HL-60 (cell line): ENCODE data around the gene FGFR4.

Experiments used
- GABPA ChIP-seq: IDR thresholded peaks from 2 replicates; pipeline ENCODE4 v1.6.1; 2012; ENCODE audit warnings: low read depth
- POLR2AphosphoS5 ChIP-seq: IDR thresholded peaks from 2 replicates; pipeline ENCODE4 v1.6.1; 2012; ENCODE audit warnings: low read depth
- SPI1 ChIP-seq: IDR thresholded peaks from 2 replicates; pipeline ENCODE4 v1.6.1; 2012; ENCODE audit warnings: low read depth, mild to moderate bottlenecking, borderline replicate concordance
- TF ChIP-seq, protein P1 (sequence below): IDR thresholded peaks from one replicate; pipeline ENCODE4 v1.5.1; 2011; ENCODE audit warnings: low read length, control low read depth, inconsistent platforms; ENCODE audit not compliant: insufficient read depth
- TF ChIP-seq, protein P2 (sequence below): IDR thresholded peaks from 2 replicates; pipeline ENCODE4 v1.6.1; 2012; ENCODE audit warnings: low read depth; ENCODE audit not compliant: insufficient replicate concordance

DNA sequence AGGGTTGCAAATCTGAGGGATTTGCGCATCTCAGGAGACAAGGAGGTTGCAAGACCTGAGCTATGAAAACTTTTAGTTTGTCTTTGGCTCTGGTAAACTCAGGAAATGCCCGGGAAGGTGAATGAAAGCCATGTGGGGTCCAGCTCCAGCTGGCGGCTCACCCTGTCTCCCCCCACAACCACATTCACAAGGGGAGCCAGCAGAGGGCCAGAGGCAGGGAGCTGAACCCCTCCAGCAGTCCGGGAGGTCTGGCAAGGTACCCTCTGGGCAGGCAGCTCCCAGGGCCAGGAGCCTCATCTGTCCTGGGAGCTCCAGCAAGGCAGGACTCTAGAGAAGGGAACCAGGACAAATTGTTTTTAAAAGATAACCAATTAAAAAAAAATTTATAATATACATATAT, 2.5 kb upstream of the FGFR4 start:
- TF ChIP-seq, protein P1, sequence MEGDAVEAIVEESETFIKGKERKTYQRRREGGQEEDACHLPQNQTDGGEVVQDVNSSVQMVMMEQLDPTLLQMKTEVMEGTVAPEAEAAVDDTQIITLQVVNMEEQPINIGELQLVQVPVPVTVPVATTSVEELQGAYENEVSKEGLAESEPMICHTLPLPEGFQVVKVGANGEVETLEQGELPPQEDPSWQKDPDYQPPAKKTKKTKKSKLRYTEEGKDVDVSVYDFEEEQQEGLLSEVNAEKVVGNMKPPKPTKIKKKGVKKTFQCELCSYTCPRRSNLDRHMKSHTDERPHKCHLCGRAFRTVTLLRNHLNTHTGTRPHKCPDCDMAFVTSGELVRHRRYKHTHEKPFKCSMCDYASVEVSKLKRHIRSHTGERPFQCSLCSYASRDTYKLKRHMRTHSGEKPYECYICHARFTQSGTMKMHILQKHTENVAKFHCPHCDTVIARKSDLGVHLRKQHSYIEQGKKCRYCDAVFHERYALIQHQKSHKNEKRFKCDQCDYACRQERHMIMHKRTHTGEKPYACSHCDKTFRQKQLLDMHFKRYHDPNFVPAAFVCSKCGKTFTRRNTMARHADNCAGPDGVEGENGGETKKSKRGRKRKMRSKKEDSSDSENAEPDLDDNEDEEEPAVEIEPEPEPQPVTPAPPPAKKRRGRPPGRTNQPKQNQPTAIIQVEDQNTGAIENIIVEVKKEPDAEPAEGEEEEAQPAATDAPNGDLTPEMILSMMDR = no peak
- no peak for TF ChIP-seq POLR2AphosphoS5
- TF ChIP-seq, protein P2, sequence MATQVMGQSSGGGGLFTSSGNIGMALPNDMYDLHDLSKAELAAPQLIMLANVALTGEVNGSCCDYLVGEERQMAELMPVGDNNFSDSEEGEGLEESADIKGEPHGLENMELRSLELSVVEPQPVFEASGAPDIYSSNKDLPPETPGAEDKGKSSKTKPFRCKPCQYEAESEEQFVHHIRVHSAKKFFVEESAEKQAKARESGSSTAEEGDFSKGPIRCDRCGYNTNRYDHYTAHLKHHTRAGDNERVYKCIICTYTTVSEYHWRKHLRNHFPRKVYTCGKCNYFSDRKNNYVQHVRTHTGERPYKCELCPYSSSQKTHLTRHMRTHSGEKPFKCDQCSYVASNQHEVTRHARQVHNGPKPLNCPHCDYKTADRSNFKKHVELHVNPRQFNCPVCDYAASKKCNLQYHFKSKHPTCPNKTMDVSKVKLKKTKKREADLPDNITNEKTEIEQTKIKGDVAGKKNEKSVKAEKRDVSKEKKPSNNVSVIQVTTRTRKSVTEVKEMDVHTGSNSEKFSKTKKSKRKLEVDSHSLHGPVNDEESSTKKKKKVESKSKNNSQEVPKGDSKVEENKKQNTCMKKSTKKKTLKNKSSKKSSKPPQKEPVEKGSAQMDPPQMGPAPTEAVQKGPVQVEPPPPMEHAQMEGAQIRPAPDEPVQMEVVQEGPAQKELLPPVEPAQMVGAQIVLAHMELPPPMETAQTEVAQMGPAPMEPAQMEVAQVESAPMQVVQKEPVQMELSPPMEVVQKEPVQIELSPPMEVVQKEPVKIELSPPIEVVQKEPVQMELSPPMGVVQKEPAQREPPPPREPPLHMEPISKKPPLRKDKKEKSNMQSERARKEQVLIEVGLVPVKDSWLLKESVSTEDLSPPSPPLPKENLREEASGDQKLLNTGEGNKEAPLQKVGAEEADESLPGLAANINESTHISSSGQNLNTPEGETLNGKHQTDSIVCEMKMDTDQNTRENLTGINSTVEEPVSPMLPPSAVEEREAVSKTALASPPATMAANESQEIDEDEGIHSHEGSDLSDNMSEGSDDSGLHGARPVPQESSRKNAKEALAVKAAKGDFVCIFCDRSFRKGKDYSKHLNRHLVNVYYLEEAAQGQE = no peak
- no peak for TF ChIP-seq SPI1
- TF ChIP-seq GABPA = no peak
